NB4 (cell line): ENCODE data around the gene TNRC18.

Source experiments
- CTCF ChIP-seq: IDR thresholded peaks from one replicate; pipeline ENCODE4 v1.5.1; 2012; ENCODE audit warnings: low read depth, low read length
- POLR2A ChIP-seq: IDR thresholded peaks from 2 replicates; pipeline ENCODE4 v1.6.1; 2011; ENCODE audit warnings: mild to moderate bottlenecking; ENCODE audit not compliant: insufficient read length; ENCODE audit errors: extremely low read depth

GRCh38 chr7:5270788-5271187 lies 152.8 kb downstream of the TNRC18 start:
- TF ChIP-seq POLR2A = no peak
- no peak for TF ChIP-seq CTCF
